ENCODE measurements around the gene CACNA2D3.

DNA sequence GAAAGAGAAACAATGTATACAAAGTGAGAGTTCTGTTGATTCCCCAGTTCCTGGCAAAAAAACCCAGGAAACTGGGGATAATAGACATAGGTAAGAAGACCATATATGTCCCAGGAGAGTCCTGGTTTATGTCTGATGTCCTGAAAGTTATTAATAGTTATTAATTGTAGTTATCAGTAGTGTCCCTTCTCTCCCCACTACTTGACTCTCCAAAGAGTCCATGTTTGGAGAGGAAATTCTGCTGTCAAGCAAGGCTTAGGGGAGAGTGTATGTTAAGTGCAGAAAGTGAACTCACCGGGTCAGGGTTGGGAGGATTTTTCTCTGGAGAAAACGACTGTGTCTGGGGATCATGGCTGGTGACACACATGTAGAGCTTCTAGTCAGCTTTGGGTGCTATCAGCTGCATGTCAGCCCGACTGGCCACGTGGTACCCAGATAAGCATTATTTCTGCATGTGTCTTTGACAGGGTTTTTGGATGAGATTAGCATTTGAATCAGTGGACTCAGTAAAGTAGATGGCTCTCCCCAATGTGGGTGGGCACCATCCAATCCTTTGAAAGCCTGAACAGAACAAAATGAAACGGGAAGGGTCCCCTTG lies 80.4 kb downstream of the CACNA2D3 start:
- TF ChIP-seq, protein P1, sequence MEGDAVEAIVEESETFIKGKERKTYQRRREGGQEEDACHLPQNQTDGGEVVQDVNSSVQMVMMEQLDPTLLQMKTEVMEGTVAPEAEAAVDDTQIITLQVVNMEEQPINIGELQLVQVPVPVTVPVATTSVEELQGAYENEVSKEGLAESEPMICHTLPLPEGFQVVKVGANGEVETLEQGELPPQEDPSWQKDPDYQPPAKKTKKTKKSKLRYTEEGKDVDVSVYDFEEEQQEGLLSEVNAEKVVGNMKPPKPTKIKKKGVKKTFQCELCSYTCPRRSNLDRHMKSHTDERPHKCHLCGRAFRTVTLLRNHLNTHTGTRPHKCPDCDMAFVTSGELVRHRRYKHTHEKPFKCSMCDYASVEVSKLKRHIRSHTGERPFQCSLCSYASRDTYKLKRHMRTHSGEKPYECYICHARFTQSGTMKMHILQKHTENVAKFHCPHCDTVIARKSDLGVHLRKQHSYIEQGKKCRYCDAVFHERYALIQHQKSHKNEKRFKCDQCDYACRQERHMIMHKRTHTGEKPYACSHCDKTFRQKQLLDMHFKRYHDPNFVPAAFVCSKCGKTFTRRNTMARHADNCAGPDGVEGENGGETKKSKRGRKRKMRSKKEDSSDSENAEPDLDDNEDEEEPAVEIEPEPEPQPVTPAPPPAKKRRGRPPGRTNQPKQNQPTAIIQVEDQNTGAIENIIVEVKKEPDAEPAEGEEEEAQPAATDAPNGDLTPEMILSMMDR (IDR thresholded peaks at IDR 0.05; ENCODE audit: poor library complexity, severe bottlenecking) = no peak
- TF ChIP-seq POLR2AphosphoS5 (IDR thresholded peaks at IDR 0.05) (no peak), EZH2 (IDR thresholded peaks at IDR 0.05; ENCODE audit: borderline replicate concordance, insufficient read depth, low read length, poor library complexity, severe bottlenecking) (no peak), MXI1 (conservative IDR thresholded peaks at IDR 0.05; ENCODE audit: poor library complexity, severe bottlenecking) (no peak), RAD21 (conservative IDR thresholded peaks at IDR 0.05) (no peak), TAF1 (IDR thresholded peaks at IDR 0.05; ENCODE audit: low read depth) (no peak), EP300 (conservative IDR thresholded peaks at IDR 0.05; ENCODE audit: poor library complexity, severe bottlenecking) (no peak), SMC3 (conservative IDR thresholded peaks at IDR 0.05; ENCODE audit: poor library complexity) (no peak)
- TF ChIP-seq, protein P2, sequence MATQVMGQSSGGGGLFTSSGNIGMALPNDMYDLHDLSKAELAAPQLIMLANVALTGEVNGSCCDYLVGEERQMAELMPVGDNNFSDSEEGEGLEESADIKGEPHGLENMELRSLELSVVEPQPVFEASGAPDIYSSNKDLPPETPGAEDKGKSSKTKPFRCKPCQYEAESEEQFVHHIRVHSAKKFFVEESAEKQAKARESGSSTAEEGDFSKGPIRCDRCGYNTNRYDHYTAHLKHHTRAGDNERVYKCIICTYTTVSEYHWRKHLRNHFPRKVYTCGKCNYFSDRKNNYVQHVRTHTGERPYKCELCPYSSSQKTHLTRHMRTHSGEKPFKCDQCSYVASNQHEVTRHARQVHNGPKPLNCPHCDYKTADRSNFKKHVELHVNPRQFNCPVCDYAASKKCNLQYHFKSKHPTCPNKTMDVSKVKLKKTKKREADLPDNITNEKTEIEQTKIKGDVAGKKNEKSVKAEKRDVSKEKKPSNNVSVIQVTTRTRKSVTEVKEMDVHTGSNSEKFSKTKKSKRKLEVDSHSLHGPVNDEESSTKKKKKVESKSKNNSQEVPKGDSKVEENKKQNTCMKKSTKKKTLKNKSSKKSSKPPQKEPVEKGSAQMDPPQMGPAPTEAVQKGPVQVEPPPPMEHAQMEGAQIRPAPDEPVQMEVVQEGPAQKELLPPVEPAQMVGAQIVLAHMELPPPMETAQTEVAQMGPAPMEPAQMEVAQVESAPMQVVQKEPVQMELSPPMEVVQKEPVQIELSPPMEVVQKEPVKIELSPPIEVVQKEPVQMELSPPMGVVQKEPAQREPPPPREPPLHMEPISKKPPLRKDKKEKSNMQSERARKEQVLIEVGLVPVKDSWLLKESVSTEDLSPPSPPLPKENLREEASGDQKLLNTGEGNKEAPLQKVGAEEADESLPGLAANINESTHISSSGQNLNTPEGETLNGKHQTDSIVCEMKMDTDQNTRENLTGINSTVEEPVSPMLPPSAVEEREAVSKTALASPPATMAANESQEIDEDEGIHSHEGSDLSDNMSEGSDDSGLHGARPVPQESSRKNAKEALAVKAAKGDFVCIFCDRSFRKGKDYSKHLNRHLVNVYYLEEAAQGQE (IDR thresholded peaks at IDR 0.05; ENCODE audit: borderline replicate concordance) = no peak

All from neural cell (in vitro differentiated cells).